HUES64 (cell line): Measurements from ENCODE around the gene TRMT112.
"Not testable (repeated sequence)": the region's sequence is repeated elsewhere in the genome, so short reads cannot be mapped to it uniquely, and the experiment has no call there.

Experiments
- H3K27ac ChIP-seq: 2 replicates; pipeline ENCODE4 v1.7.0; 2013; ENCODE audit warnings: low read depth, low read length, inconsistent platforms
- H3K27me3 ChIP-seq: 2 replicates; pipeline ENCODE4 v1.6.1; 2013; ENCODE audit warnings: mild to moderate bottlenecking, low read length; ENCODE audit not compliant: insufficient read depth
- H3K36me3 ChIP-seq: 2 replicates; pipeline ENCODE4 v1.6.1; 2013; ENCODE audit warnings: mild to moderate bottlenecking, low read length; ENCODE audit not compliant: insufficient read depth
- H3K4me1 ChIP-seq: 2 replicates; pipeline ENCODE4 v1.6.1; 2013; ENCODE audit warnings: mild to moderate bottlenecking, low read length, moderate library complexity; ENCODE audit not compliant: insufficient read depth
- H3K4me3 ChIP-seq: 2 replicates; pipeline ENCODE4 v1.5.1; 2013; ENCODE audit warnings: mild to moderate bottlenecking, low read length, moderate library complexity
- H3K9ac ChIP-seq: 2 replicates; pipeline ENCODE4 v1.6.1; 2013; ENCODE audit warnings: mild to moderate bottlenecking, low read depth, low read length
- H3K9me3 ChIP-seq: 2 replicates; pipeline ENCODE4 v1.6.1; 2013; ENCODE audit warnings: low read depth, low read length; ENCODE audit not compliant: insufficient read depth
- WGBS: fragments of 150-250, 120-280 bp; methylation state at CpG from one replicate; pipeline ENCODE4 v1.1.7; 2013; ENCODE audit warnings: missing lambda C conversion rate; 5-methylcytosine and 5-hydroxymethylcytosine counted together

TRMT112 gene

DNA sequence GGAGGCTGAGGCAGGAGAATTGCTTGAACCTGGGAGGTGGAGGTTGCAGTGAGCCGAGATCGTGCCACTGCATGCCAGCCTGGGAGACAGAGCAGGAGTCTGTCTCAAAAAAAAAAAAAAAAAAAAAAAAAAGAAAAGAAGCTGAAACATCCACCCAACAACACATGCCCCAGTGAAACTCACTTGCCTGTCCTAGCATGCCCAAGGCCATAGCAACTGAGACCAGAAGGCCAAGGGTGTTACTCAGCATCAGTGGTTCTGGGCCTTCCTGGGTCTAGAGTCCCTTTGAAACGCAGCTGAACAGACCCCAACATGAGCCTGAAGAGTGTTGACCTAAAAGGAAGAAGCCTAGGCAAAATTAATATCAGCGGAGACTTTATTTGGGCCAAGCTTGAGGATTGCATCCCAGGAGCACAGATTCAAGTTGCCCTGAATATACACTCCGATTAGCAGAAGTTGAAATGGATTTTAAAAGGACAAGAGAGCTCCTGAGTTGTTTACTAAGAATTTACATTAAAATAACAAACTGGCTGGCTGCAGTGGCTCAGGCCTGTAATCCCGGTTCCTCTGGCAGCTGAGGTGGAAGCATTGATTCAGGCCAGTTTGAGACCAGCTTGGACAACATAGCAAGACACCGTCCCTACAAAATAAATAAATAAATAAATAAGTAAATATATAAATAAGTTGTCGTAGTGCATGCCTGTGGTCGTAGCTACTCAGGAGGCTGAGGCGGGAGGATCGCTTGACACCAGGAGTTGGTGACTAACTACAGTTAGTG lies 7.5 kb upstream of the TRMT112 start:
- H3K9me3 ChIP-seq = no peaks in the 10 kb centered on the region
- H3K36me3 ChIP-seq = peaks cover 20% of the 10 kb centered on the region
- H3K4me3 ChIP-seq = no peak overlapping the region
- no peaks in the 10 kb centered on the region for H3K27me3 ChIP-seq
- 81% methylated on average over 9 of the region's 11 CpGs for WGBS
- H3K4me1 ChIP-seq = peaks cover 4% of the 10 kb centered on the region; the same call in 1 of the 2 replicates
- peak overlapping the region; percentile 70; the same call in 1 of the 2 replicates for H3K27ac ChIP-seq
- H3K9ac ChIP-seq = no peak overlapping the region

DNA sequence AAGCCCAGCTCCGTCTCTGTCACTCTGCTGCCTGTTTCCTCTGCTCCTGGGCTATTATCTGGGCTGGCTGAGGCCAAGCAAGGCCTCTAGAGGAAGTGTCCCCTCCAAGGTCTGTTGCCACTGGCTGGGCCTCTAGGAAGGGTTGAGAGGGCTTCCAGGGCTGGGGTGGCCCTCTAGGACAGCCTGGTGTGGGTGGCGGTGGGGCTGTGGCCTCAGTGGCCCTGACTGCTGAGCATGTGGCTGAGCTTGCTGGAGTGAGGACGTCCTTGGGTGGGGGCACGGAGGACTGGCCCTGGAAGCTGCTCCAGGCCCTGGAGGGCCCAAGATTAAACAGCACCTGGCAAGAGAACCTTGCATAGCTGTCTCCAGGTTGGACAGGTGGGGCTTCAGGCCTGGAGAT lies 6.6 kb upstream of the TRMT112 start:
- H3K27ac ChIP-seq, H3K4me3 ChIP-seq, H3K27me3 ChIP-seq, H3K9me3 ChIP-seq, H3K9ac ChIP-seq: not testable (repeated sequence)
- WGBS = 91% methylated on average over 4 of the region's 4 CpGs
- H3K36me3 ChIP-seq = peaks cover 20% of the 10 kb centered on the region
- H3K4me1 ChIP-seq = peaks cover 11% of the 10 kb centered on the region; the same call in 1 of the 2 replicates

DNA sequence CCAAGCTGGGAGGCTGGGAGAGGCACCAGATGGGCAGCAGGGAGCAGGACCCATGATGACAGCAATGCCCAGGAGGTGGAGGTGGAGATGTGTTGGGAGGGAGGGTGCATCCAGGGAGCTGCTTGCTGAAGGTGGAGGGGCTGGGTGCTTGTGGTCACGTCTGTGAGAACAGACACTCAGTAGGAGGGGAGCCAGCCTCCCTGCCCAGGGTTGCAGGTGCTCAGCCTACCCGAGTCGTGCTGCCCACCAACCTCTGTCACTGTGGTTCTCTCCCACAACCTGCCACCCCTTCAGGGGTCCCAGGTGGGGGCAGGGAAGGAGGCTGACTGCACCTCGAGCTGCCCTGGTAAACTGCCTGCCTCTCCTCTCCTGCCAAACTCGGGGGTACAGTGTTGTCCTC lies 6.0 kb upstream of the TRMT112 start:
- peaks cover 20% of the 10 kb centered on the region for H3K36me3 ChIP-seq
- WGBS = 86% methylated on average over 5 of the region's 5 CpGs
- H3K9me3 ChIP-seq = no peaks in the 10 kb centered on the region
- H3K4me3 ChIP-seq = no peak overlapping the region
- no peaks in the 10 kb centered on the region for H3K27me3 ChIP-seq
- H3K27ac ChIP-seq = no peak overlapping the region
- peaks cover 12% of the 10 kb centered on the region; the same call in 1 of the 2 replicates for H3K4me1 ChIP-seq
- no peak overlapping the region for H3K9ac ChIP-seq

DNA sequence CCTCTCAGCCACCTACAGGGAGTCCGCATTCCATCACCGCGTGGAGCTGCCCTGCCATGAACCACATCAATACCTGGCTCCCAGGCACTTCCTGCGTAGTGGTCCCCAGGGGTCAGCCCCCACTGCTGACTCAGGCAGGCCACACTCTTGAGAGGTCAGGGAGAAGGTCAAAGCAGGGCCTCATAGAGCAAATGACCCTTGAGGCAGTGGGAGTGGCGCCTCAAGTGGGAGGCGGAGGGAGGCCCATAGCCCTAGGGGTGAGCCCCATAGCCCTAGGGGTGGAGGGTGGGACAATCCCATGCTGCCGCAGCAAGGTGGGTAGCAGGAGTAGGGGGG lies 5.5 kb upstream of the TRMT112 start:
- H3K27ac ChIP-seq = no peak overlapping the region
- 78% methylated on average over 7 of the region's 7 CpGs for WGBS

DNA sequence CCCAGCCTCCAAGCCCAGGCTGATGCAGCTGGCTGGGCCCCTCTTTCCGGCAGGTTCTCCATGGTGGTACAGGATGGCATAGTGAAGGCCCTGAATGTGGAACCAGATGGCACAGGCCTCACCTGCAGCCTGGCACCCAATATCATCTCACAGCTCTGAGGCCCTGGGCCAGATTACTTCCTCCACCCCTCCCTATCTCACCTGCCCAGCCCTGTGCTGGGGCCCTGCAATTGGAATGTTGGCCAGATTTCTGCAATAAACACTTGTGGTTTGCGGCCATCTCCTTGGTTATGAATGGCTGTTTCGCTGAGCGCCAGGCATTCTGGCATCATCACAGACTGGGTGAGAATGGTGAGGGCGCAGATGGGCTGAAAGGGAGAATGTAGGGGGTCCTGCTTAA lies 4.2 kb upstream of the TRMT112 start:
- no peak overlapping the region for H3K4me3 ChIP-seq
- no peak overlapping the region for H3K27ac ChIP-seq
- H3K36me3 ChIP-seq = peaks cover 21% of the 10 kb centered on the region
- 95% methylated on average over 5 of the region's 5 CpGs for WGBS
- H3K4me1 ChIP-seq = peaks cover 12% of the 10 kb centered on the region; the same call in 1 of the 2 replicates
- H3K9ac ChIP-seq = no peak overlapping the region
- H3K9me3 ChIP-seq = no peaks in the 10 kb centered on the region
- H3K27me3 ChIP-seq = no peaks in the 10 kb centered on the region

More for the DNA sequence above, 5.5 kb upstream of the TRMT112 start:
- H3K4me1 ChIP-seq = peaks cover 12% of the 10 kb centered on the region; the same call in 1 of the 2 replicates
- no peaks in the 10 kb centered on the region for H3K27me3 ChIP-seq
- H3K9me3 ChIP-seq = no peaks in the 10 kb centered on the region
- H3K36me3 ChIP-seq = peaks cover 20% of the 10 kb centered on the region
- H3K4me3 ChIP-seq = no peak overlapping the region
- no peak overlapping the region for H3K9ac ChIP-seq

GRCh38 chr11:64321026-64321425 lies 3.7 kb upstream of the TRMT112 start:
- peaks cover 12% of the 10 kb centered on the region; the same call in 1 of the 2 replicates for H3K4me1 ChIP-seq
- 93% methylated on average over 5 of the region's 5 CpGs for WGBS
- H3K36me3 ChIP-seq = peaks cover 26% of the 10 kb centered on the region
- H3K27me3 ChIP-seq = no peaks in the 10 kb centered on the region
- no peak overlapping the region for H3K27ac ChIP-seq
- no peaks in the 10 kb centered on the region for H3K9me3 ChIP-seq
- no peak overlapping the region for H3K9ac ChIP-seq
- no peak overlapping the region for H3K4me3 ChIP-seq

GRCh38 chr11:64320556-64320955 lies 3.2 kb upstream of the TRMT112 start:
- peaks cover 28% of the 10 kb centered on the region for H3K36me3 ChIP-seq
- peaks cover 12% of the 10 kb centered on the region; the same call in 1 of the 2 replicates for H3K4me1 ChIP-seq
- H3K9ac ChIP-seq = no peak overlapping the region
- WGBS = 94% methylated on average over 7 of the region's 7 CpGs
- no peaks in the 10 kb centered on the region for H3K9me3 ChIP-seq
- no peaks in the 10 kb centered on the region for H3K27me3 ChIP-seq
- H3K27ac ChIP-seq = no peak overlapping the region
- H3K4me3 ChIP-seq = no peak overlapping the region

DNA sequence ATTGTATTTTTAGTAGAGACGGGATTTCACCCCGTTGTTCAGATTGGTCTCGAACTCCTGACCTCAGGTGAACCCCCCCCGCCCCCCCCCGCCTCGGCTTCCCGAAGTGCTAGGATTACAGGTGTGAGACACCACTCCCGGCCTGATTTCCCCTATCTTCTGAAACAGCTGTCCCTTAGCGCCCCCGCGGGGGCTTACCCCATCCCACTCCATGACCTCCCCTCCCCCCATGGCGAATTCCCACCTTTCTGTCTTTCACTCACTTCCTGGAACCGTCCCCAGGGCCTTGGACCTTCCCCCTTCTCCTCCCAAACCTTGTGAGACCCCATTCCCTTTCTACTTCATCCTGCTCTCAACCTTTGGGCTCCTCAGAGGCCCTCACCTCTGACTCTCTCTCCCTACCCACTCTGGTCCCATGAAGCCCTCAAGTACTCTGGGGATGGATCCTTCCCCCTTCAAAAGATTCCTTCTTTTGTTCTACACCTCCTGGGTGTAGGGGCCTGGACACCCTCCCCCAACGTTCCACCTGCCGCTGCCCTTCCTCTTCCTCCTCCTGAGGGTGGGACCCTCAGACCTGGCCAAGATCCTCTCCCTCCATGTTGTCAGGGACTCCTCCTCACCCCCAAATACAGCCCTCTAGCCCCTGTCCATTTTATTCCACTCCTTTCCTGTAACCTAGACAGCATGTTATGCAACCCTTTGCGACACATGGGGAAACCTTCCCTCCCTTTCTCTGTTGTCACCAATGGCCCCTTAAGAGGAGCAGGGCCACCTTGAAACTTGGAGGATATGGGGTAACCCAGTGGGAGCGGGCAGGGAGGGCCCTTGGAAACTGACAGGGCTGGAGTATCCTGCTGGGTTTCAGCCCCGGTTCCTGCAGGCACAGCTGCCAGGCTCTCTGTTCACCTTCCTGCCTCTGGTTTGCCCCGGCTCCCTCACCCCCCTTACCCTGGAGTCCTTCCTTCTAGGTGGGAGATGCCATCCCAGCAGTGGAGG lies 1.7 kb upstream of the TRMT112 start:
- H3K27ac ChIP-seq = peak overlapping the region; percentile 5; the same call in 1 of the 2 replicates
- peak overlapping the region; percentile 92 for H3K9ac ChIP-seq
- no peaks in the 10 kb centered on the region for H3K9me3 ChIP-seq
- H3K4me1 ChIP-seq = peaks cover 8% of the 10 kb centered on the region; the same call in 1 of the 2 replicates
- 31% methylated on average over 15 of the region's 19 CpGs for WGBS
- H3K4me3 ChIP-seq = peak overlapping the region; percentile 79
- peaks cover 41% of the 10 kb centered on the region for H3K36me3 ChIP-seq
- no peaks in the 10 kb centered on the region for H3K27me3 ChIP-seq

DNA sequence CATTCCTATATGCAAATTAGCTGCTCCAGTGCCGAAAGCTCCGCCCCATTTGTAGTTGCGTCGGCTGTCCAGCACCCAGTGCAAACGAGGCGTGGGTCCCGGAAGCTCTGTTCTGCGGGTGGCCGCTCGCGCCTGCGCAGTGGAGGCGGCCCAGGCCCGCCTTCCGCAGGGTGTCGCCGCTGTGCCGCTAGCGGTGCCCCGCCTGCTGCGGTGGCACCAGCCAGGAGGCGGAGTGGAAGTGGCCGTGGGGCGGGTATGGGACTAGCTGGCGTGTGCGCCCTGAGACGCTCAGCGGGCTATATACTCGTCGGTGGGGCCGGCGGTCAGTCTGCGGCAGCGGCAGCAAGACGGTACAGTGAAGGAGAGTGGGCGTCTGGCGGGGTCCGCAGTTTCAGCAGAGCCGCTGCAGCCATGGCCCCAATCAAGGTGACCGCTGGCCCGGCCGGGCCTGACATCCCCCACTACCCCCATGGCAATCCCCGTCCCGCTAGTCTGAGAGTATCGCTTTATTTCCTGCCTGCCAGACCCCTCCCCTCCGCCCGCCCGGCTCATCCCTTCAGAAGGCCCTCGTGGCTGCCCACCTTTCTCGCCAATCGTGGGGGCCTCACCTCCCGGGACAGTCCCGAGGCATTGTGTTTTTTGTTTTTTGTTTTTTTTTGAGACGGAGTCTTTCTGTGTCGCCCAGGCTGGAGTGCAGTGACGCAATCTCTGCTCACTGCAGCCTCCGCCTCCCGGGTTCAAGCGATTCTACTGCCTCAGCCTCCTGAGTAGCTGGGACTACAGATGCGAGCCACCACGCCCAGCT lies 804 bp upstream of the TRMT112 start, which contains the start of gene PRDX5:
PRDX5 (plus strand) TSS at position 161 of the 805 bp plus-strand sequence; CDS start at position 256, 95 bp downstream.
- peaks cover 8% of the 10 kb centered on the region; the same call in 1 of the 2 replicates for H3K4me1 ChIP-seq
- WGBS = under 1% methylated on average over 61 of the region's 61 CpGs
- H3K27me3 ChIP-seq = no peaks in the 10 kb centered on the region
- peaks cover 45% of the 10 kb centered on the region for H3K36me3 ChIP-seq
- no peaks in the 10 kb centered on the region for H3K9me3 ChIP-seq
- peak within 1 kb of the TSS; percentile 98 for H3K27ac ChIP-seq
- H3K4me3 ChIP-seq = peak within 1 kb of the TSS; percentile 79
- H3K9ac ChIP-seq = peak within 1 kb of the TSS; percentile 92

- H3K4me1 ChIP-seq = peaks cover 8% of the 10 kb centered on the region; the same call in 1 of the 2 replicates
- H3K9me3 ChIP-seq = no peaks in the 10 kb centered on the region
- WGBS = 13% methylated on average over 32 of the region's 32 CpGs
- H3K36me3 ChIP-seq = peaks cover 41% of the 10 kb centered on the region
- H3K9ac ChIP-seq = peak overlapping the region; percentile 92
- H3K27me3 ChIP-seq = no peaks in the 10 kb centered on the region
- H3K4me3 ChIP-seq = peak overlapping the region; percentile 79
- peak overlapping the region; percentile 98 for H3K27ac ChIP-seq
These were observed 561 bp downstream of the TRMT112 start for GRCh38 chr11:64316672-64317324.
